Heart right ventricle (tissue), 16 donors: ENCODE results near the gene SOX15. TPM values are rescaled to one million over a fixed set of nuclear protein-coding genes. Genes with fewer than 3 reads are reported as not detected.
"Not testable (repeated sequence)": the region's sequence is repeated elsewhere in the genome, so short reads cannot be mapped to it uniquely, and the experiment has no call there.

Experiments
- ATAC-seq, 8 donors: fragments of 200-7000 bp; cut with Tn5 transposase; one replicate each; pipeline ENCODE4 v1.9.1; 2020; ENCODE audit warnings: mild to moderate bottlenecking in 8 of 8, moderate library complexity in 8 of 8, moderate number of reproducible peaks in 1 of 8
- DNase-seq, 2 donors: peaks; one replicate each; pipeline ENCODE4 v3.0.0-alpha.2; 2020
- H3K27ac ChIP-seq, 10 donors: fragments of 200-600 bp; sonication (generic) in 2 of 10; one replicate each; pipeline versions ENCODE4 v1.5.0 to v1.8.0; 2020 to 2022; ENCODE audit warnings: mild to moderate bottlenecking in 3 of 10
- H3K27me3 ChIP-seq, 7 donors: fragments of 200-600 bp; one replicate each; pipeline ENCODE4 v1.8.0; 2021 to 2022; ENCODE audit warnings: mild to moderate bottlenecking in 2 of 7
- H3K36me3 ChIP-seq, 9 donors: fragments of 200-600 bp; sonication (generic) in 1 of 9; one replicate each; pipeline versions ENCODE4 v1.5.0 to v1.8.0; 2020 to 2022; ENCODE audit warnings: mild to moderate bottlenecking in 2 of 9
- H3K4me1 ChIP-seq, 9 donors: fragments of 200-600 bp; sonication (generic) in 1 of 9; one replicate each; pipeline versions ENCODE4 v1.5.0 to v1.8.0; 2020 to 2022; ENCODE audit warnings: mild to moderate bottlenecking in 4 of 9
- H3K4me3 ChIP-seq, 10 donors: fragments of 200-600 bp; sonication (generic) in 2 of 10; one replicate each; pipeline versions ENCODE4 v1.5.0 to v1.8.0; 2020 to 2022; ENCODE audit warnings: mild to moderate bottlenecking in 7 of 10, moderate library complexity in 2 of 10
- H3K9me3 ChIP-seq, 11 donors: fragments of 200-600 bp in 10 of 11; sonication (generic) in 2 of 11; one replicate each; pipeline versions ENCODE4 v1.5.0 to v1.8.0; 2013 to 2022; ENCODE audit warnings: mild to moderate bottlenecking in 2 of 11, control low read depth in 1 of 11, moderate library complexity in 1 of 11
- WGBS, 2 donors: extraction: QIAGEN DNeasy Blood & Tissue Kit; methylation state at CpG; one replicate each; pipeline ENCODE4 v1.1.7; 2013; ENCODE audit warnings: inconsistent platforms in 1 of 2; 5-methylcytosine and 5-hydroxymethylcytosine counted together
- intact Hi-C, 10 donors: fragments of 100-400 bp; cut with DNase I; formaldehyde crosslinking; loops; one replicate each; pipeline versions ENCODE4 v1.11.1 to v1.14.2; 2022
- polyA plus RNA-seq, 2 donors: library from polyadenylated mRNA; stranded (reverse); fragments of 200-250 nt; gene quantifications; one replicate each; pipeline ENCODE4 v1.2.3, GENCODE V29; 2013
- total RNA-seq, 10 donors: library from RNA; stranded (reverse); fragmentation: NEBNext Ultra II Directional in 3 of 10; extraction: Animal tissue kit (Norgen Biotek cat#: 25700) in 3 of 10; gene quantifications; one replicate each; pipeline versions ENCODE4 v1.2.1 to v1.2.4, GENCODE V29; 2021 to 2023
- TF ChIP-seq, protein P1 (sequence below), 9 donors: fragments of 200-600 bp; sonication (generic) in 2 of 9; IDR thresholded peaks; one replicate each; pipeline versions ENCODE4 v1.5.0 to v1.8.0; 2021 to 2022; ENCODE audit warnings: antibody characterized with exemption in 9 of 9, mild to moderate bottlenecking in 5 of 9, moderate library complexity in 1 of 9
- donor health status: Arrhythmogenic right ventricular cardiomyopathy.
- donor health status: ischemic (EF 13 %, LVEDD 7.1; RV severe dilation, severe dysfunction).
- donor health status: healthy with polysubstance abuse.
- donor health status: DM: no; HTN: yes; CAD: no.
- donor health status: DM: no; HTN: no; CAD: no.
- donor health status: ischemic (EF 25% LVEDD 6.9; RV normal size, moderate dysfunction).
- donor health status: ischemic (EF 25% LVEDD 5.7; RV mildly dilated, moderate dysfunction).
- donor health status: healthy.
- donor health status: DM: yes; HTN: yes; CAD: no.
- donor health status: Ischemic cardiomyopathy.
- donor health status: ischemic (EF 35%, LVEDD 5.7; RV mildly dilated, moderate dysfunction).
- donor health status: nonischemic (EF 11% LVEDD 7.7; RV severe dilation, severe dysfunction).
- donor health status: DM: yes; HTN: yes; CAD: no.
- donor health status: PGD.
- donor health status: ischemic (EF 29% LVEDD 5.4; RV normal size, mild dysfunction).
- donor health status: nonischemic (EF 23%, LVEDD 6.1; RV moderate dilation, normal function).

Gene SOX15
- total and polyA plus RNA-seq, 12 donors = 0.23 to 2.6 (median 1.2) TPM

DNA sequence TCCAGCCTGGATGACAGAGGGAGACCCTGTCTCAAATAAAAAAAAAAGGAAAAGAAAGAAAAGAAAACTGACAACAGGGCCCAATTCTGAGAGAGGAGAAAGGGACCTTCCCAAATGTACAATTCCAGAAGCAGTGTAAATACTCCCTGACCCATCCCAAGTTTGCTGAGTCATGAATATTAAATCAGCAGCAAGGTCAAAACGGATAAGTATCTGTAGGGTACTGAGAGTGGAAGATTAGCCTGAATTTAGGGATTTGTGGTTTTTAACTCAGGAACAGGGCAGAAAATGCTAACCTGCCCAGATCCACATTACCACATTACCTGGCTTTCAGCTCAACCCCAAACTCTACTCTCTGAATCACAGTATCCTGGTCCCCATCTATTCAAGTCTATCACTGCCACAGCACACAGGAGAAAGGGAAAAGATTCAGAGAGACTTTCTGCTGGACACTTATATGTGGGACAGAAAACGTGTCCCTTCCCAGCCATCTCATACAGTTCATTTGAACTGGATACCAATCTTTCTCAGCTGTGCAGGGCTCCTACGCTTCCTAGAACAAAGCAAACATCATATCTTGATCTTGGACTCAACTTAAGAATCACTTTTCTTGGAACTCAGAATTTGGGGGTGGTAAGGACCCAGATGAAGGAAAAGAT, 21.9 kb upstream of the SOX15 start:
- no peaks in the 10 kb centered on the region for H3K9me3 ChIP-seq
- TF ChIP-seq, protein P1, sequence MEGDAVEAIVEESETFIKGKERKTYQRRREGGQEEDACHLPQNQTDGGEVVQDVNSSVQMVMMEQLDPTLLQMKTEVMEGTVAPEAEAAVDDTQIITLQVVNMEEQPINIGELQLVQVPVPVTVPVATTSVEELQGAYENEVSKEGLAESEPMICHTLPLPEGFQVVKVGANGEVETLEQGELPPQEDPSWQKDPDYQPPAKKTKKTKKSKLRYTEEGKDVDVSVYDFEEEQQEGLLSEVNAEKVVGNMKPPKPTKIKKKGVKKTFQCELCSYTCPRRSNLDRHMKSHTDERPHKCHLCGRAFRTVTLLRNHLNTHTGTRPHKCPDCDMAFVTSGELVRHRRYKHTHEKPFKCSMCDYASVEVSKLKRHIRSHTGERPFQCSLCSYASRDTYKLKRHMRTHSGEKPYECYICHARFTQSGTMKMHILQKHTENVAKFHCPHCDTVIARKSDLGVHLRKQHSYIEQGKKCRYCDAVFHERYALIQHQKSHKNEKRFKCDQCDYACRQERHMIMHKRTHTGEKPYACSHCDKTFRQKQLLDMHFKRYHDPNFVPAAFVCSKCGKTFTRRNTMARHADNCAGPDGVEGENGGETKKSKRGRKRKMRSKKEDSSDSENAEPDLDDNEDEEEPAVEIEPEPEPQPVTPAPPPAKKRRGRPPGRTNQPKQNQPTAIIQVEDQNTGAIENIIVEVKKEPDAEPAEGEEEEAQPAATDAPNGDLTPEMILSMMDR (IDR thresholded peaks at IDR 0.05) = no peak
- peak overlapping the region in 5 of 10 donors; percentile 1 to 31 (median 17) for H3K27ac ChIP-seq
- 50 to 53% methylated on average over 3 of the region's 3 CpGs for WGBS, 2 donors
- intact Hi-C loops = loop anchor here in 1 of 10 donors (5.0 kb wide), 1 partner anchor 76 kb away; the partner anchor contains the start of genes TP53 and WRAP53
- no peak for DNase-seq
- peaks cover 5 to 65% (median 43%) of the 10 kb centered on the region in 9 donors for H3K4me1 ChIP-seq
- peaks cover 0 to 30% (median 5%) of the 10 kb centered on the region in 9 donors for H3K36me3 ChIP-seq
- H3K4me3 ChIP-seq = peak overlapping the region in 1 of 10 donors; percentile 84
- H3K27me3 ChIP-seq = no peaks in the 10 kb centered on the region
- no peak for ATAC-seq

DNA sequence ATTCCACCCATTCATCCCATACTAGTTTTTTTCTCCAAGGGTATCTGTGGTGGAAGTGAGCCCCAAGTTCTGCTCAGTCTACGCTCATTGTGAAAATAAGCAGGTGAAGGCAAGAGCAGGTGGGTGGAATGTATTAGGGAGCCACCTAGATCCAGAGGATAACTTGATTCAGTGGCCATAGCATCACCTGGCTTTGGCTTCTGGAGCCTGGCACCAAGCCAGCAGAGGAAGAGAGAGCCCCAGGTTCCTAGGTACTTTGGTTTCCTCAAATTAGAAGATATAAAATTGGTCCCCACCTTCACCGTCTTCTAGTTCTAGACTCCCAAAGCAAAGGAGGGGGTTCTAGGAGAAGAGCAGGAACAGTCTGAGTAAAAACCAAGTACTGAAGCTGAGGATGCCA, 20.7 kb upstream of the SOX15 start:
- Histone ChIP-seq H3K9me3 (no peaks in the 10 kb centered on the region), H3K4me1 (peaks cover 5 to 72% (median 49%) of the 10 kb centered on the region in 9 donors), H3K4me3 (no peak overlapping the region), H3K27me3 (no peaks in the 10 kb centered on the region), H3K27ac (no peak overlapping the region), H3K36me3 (peaks cover 0 to 41% (median 5%) of the 10 kb centered on the region in 9 donors)
- 98 to 99% methylated on average over 2 of the region's 2 CpGs for WGBS, 2 donors
- TF ChIP-seq, protein P1 (IDR thresholded peaks at IDR 0.05) = no peak
- intact Hi-C loops = loop anchor here in 1 of 10 donors (5.0 kb wide), 1 partner anchor 77 kb away; the partner anchor contains the start of genes TP53 and WRAP53
- ATAC-seq (no peak), DNase-seq (no peak)

DNA sequence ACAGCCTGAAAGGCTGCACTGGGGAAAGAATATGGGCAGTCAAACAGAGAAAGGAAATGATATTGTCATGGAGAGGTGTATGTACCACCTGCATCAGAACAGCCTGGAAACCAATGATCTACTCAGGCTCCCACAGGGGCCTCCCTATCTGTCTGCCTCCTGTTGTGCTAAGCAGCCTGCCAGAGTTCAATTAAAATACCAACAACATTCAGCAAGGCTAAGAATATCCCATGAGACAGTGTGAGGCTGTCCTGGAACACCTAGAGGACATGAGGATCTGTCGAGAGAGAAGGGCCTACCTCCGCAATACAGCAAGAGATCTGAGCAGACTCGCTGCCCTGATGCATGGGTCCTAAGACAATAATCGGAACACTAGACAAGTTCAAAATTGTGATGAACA, 16.4 kb upstream of the SOX15 start:
- TF ChIP-seq, protein P1 (IDR thresholded peaks at IDR 0.05) = no peak
- Histone ChIP-seq H3K36me3 (peaks cover 0 to 81% (median 39%) of the 10 kb centered on the region in 9 donors), H3K27me3 (no peaks in the 10 kb centered on the region), H3K9me3 (no peaks in the 10 kb centered on the region), H3K4me3 (no peak overlapping the region), H3K4me1 (peaks cover 3 to 49% (median 18%) of the 10 kb centered on the region in 9 donors), H3K27ac (peak overlapping the region; percentile 52 to 91 (median 77))
- WGBS, 2 donors = 50 to 69% methylated on average over 4 of the region's 4 CpGs
- DNase-seq (peak in 1 of 2 donors; percentile 44), ATAC-seq (peak; percentile 86 to 98 (median 94))
- intact Hi-C loops = no loop called here

DNA sequence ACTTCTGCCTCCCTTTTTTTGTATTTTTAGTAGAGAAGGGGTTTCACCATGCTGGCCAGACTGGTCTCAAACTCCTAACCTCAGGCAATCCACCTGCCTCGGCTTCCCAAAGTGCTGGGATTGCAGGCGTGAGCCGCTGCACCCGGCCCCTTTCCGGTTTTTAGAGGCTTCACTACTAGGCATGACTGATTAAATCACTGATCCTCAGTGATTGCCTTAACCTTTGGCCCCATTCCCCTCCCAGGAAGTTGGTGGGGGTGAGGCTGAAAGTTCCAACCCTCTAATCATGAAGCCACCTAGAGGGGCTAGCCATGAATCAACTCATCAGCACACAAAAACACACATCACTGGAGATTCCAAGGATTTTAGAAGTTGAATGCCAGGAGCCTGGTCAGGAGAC, 7.7 kb upstream of the SOX15 start:
- WGBS, 2 donors = 85 to 89% methylated on average over 5 of the region's 5 CpGs
- intact Hi-C loops = loop anchor here in 1 of 10 donors (10.0 kb wide), 1 partner anchor 83 kb away; no protein-coding TSS in a partner anchor
- not testable (repeated sequence) for DNase-seq

DNA sequence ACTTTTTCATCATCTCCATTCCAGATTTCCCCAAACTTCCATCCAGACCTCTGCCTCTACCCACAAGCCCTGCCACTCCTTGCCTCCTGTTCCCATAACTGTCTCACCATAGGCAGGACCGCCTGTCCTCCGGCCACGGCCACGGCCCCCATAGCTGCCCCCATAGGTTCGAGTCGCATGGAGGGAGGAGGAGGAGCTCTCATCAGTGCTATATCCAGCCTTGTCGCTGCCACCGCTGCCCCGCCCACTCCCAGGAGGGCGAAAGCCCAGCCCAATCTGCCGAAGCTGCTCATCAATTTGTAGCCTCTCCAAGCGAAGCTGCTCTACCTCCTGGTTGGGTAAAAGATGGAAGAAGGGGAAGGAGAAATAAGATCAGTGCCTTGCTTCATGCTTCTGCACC, 3.4 kb upstream of the SOX15 start:
- no peaks in the 10 kb centered on the region for H3K27me3 ChIP-seq
- intact Hi-C loops = loop anchor here in 1 of 10 donors (10.0 kb wide), 1 partner anchor 78 kb away; no protein-coding TSS in a partner anchor
- H3K4me1 ChIP-seq = peaks cover 8 to 16% (median 14%) of the 10 kb centered on the region in 9 donors
- H3K36me3 ChIP-seq = peaks cover 4 to 96% (median 62%) of the 10 kb centered on the region in 9 donors
- no peak for ATAC-seq
- WGBS, 2 donors = 78 to 86% methylated on average over 12 of the region's 12 CpGs
- H3K27ac ChIP-seq = no peak overlapping the region
- no peaks in the 10 kb centered on the region for H3K9me3 ChIP-seq
- H3K4me3 ChIP-seq = no peak overlapping the region
- DNase-seq = no peak
- TF ChIP-seq, protein P1 (IDR thresholded peaks at IDR 0.05) = no peak

More for the DNA sequence above, 7.7 kb upstream of the SOX15 start:
- H3K4me3 ChIP-seq, ATAC-seq, H3K9me3 ChIP-seq, H3K27ac ChIP-seq, H3K4me1 ChIP-seq, H3K27me3 ChIP-seq: not testable (repeated sequence)
- peaks cover 15 to 98% (median 87%) of the 10 kb centered on the region in 9 donors for H3K36me3 ChIP-seq
